Dermis lymphatic vessel endothelial cell (primary cell): Measurements from ENCODE around the gene LRRFIP1. TPM values are rescaled to one million over a fixed set of nuclear protein-coding genes. Genes with fewer than 3 reads are reported as not detected.

Source experiments
- total RNA-seq: library from RNA; depleted of rRNA; stranded (reverse); fragments of >200 nt; gene quantifications from 2 replicates; pipeline ENCODE4 v1.2.1, GENCODE V29; 2014

Gene LRRFIP1, protein sequence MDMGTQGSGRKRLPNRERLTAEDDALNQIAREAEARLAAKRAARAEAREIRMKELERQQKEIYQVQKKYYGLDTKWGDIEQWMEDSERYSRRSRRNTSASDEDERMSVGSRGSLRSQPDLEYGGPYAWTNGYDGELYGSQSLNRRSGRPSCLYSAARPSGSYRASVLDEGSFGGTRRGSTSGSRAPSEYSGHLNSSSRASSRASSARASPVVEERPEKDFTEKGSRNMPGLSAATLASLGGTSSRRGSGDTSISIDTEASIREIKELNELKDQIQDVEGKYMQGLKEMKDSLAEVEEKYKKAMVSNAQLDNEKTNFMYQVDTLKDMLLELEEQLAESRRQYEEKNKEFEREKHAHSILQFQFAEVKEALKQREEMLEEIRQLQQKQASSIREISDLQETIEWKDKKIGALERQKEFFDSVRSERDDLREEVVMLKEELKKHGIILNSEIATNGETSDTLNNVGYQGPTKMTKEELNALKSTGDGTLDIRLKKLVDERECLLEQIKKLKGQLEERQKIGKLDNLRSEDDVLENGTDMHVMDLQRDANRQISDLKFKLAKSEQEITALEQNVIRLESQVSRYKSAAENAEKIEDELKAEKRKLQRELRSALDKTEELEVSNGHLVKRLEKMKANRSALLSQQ
- 137 and 153 TPM in 2 replicates for total RNA-seq

DNA sequence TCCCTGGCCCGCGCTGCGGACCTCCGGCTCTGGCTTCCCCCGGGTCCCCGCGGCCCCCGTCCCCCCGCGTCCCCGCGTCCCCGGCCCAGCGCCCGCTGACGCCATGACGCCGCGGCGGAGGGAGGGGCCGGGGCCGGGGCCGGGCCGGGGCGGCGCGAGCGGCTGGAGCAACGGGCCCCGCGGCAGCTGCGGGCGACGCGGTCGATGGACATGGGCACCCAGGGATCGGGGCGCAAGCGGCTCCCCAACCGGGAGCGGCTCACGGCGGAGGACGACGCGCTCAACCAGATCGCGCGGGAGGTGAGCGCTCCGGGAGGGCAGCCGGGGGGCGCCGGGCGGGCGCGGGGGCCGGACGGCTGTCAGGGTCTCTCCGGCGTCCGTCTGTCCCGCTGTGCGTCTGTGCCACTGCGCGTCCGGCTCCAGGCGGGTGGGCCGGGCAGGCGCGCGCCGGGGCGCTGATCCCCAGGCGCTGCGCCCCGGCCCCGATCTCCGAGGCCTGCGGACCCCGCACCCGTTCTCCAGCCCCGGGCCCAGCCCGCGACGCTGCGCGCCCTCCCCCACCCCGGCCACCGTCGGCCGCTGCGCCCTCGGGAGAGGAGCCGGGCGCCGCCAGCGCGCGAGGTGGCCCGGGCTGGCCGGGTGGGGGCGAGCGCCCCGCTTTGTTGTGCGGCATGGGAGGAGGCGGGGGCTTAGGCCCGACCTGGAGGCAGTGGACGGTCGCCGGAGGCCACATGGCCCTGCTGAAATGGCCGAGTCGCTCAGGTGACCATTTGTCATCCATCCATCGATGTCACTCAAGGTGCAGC, at the start of gene LRRFIP1:
LRRFIP1 (plus strand) TSS at position 147 of the 806 bp plus-strand sequence; CDS start at position 205, 58 bp downstream.

DNA sequence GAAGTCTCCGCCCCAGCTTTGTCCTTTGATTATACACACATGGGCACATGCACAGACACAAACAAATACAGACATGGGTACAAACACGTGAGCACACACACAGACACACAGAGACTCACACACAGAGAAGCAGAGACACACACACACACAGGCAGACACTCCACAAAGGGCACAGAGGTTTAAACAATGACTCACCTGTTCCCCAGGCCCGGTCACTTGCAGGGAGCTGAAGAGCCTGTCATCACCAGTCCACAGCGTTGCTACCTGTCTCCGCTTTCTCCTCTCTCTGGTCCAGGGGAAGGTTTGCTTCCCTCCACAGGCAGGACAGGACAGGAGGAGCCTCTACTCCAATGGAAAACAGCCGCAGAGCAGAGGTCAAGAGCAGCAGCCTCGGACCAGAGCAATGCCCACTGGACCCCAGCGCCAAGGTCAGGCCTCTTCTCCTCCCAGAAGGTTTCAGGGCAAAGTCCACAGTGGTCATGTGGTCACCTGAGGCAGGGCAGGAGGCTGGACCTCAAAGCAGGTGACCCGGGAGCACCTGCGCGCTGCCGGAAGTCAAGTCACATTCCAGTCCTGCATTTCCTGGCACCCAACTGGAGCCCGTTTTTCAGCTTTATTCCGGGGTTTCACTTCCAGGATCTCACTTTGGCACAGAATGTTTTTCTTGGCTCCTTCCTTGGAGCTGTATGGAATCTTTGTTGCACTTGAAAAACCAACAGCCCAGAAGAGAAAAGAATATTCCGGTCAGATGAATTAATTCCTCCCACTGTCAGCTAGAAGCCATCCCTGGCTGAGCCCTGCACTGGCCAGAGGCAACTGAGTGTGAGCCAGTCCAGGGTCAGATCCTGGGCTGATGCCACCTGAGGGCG, 36.9 kb upstream of the LRRFIP1 start, which contains the start of gene RAB17:
RAB17 (minus strand) TSS at position 463 of the 869 bp plus-strand sequence. CDS start 4,580 bp downstream, outside the sequence.

DNA sequence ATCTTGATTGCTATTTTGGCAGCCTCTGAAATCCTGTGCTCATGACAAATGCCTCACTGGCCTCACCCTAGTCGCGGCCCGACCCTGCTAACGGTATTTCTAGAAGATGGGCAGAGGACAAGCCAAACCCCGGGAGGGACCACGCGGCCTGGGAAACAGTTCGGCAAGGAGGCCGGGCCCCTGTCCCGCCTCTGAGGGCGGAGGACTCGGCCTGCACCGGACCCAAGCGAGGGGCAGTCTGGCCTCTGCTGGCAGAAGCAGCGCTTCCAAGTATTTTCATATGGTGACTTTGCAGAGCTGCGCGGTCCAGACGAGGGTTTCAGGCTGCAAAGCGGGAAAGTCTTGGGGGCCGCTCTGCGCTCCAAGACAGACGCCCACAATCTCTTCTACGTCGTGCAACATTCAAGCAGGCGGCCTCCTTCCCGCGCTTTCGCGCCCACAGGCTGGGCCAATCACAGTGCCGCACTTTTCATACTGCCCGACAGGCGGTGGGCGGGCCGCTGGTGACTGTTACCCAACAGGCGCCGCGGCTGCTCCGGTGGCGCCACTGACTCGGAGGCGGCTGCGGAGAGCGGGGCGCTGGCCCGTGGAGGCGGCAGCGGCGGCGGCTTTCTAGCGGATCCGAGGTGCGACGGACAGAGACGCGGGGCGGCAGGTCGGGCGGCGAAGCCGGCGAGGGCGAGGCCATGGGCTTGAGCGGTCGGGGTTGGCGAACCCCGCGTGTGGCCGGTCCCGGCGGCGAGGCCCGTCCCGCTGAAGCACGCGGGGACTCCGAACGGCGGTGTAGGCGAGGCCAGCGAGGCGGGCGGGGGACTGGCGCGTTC, 171.1 kb downstream of the LRRFIP1 start, which contains the start of gene RBM44:
RBM44 (plus strand) TSS at position 544 of the 824 bp plus-strand sequence. CDS start 14,831 bp downstream, outside the sequence.

Other genes starting within 250 kb of the LRRFIP1 start
- 9.6 and 35.2 TPM in 2 replicates for gene COL6A3, start 213.4 kb upstream of the LRRFIP1 start, total RNA-seq
- 0.52 and 3.3 TPM in 2 replicates for gene MLPH, start 140.3 kb upstream of the LRRFIP1 start, total RNA-seq
- not detected in 2 replicates for gene PRLH, start 61.0 kb upstream of the LRRFIP1 start, total RNA-seq
- 11.9 and 17.8 TPM in 2 replicates for gene RAB17, start 36.9 kb upstream of the LRRFIP1 start, total RNA-seq
- 0.86 and 1.1 TPM in 2 replicates for gene RBM44, start 171.2 kb downstream of the LRRFIP1 start, total RNA-seq
- not detected in 2 replicates for gene RAMP1, start 232.0 kb downstream of the LRRFIP1 start, total RNA-seq